ENCODE data around the gene PROSER3. TPM values are rescaled to one million over a fixed set of nuclear protein-coding genes. Genes with fewer than 3 reads are reported as not detected.

Gene PROSER3
- total and polyA plus RNA-seq, 9 of the 15 experiments (the other 6 are each of a cell fraction or from before 2014, with no cell fraction given) = 1.0 to 39.5 (median 5.1) TPM

DNA sequence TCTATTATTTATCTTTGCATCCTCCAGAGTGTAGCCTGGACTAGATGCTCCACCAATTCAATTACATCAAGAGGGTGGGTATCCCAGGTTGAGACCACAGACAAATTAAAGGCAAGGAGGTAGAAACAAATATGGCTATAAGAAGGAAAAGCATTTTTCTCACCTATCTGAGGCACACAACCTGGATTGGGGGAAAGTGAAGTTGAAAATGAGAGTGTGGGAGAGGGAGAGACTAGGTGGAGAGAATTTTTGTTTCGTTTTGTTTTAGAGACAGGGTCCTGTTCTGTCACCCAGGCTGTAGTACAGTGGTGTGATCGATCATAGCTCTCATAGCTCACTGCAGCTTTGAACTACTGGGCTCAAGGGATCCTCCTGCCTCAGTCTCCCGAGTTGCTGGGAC is 60.5 kb downstream of the PROSER3 start (continued):
- TF ChIP-seq, protein P1, sequence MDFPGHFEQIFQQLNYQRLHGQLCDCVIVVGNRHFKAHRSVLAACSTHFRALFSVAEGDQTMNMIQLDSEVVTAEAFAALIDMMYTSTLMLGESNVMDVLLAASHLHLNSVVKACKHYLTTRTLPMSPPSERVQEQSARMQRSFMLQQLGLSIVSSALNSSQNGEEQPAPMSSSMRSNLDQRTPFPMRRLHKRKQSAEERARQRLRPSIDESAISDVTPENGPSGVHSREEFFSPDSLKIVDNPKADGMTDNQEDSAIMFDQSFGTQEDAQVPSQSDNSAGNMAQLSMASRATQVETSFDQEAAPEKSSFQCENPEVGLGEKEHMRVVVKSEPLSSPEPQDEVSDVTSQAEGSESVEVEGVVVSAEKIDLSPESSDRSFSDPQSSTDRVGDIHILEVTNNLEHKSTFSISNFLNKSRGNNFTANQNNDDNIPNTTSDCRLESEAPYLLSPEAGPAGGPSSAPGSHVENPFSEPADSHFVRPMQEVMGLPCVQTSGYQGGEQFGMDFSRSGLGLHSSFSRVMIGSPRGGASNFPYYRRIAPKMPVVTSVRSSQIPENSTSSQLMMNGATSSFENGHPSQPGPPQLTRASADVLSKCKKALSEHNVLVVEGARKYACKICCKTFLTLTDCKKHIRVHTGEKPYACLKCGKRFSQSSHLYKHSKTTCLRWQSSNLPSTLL (IDR thresholded peaks at IDR 0.05) = no peak
- TF ChIP-seq ZNF224 (CRISPR knock-in tag; IDR thresholded peaks at IDR 0.05) = no peak
- TF ChIP-seq, protein P2, sequence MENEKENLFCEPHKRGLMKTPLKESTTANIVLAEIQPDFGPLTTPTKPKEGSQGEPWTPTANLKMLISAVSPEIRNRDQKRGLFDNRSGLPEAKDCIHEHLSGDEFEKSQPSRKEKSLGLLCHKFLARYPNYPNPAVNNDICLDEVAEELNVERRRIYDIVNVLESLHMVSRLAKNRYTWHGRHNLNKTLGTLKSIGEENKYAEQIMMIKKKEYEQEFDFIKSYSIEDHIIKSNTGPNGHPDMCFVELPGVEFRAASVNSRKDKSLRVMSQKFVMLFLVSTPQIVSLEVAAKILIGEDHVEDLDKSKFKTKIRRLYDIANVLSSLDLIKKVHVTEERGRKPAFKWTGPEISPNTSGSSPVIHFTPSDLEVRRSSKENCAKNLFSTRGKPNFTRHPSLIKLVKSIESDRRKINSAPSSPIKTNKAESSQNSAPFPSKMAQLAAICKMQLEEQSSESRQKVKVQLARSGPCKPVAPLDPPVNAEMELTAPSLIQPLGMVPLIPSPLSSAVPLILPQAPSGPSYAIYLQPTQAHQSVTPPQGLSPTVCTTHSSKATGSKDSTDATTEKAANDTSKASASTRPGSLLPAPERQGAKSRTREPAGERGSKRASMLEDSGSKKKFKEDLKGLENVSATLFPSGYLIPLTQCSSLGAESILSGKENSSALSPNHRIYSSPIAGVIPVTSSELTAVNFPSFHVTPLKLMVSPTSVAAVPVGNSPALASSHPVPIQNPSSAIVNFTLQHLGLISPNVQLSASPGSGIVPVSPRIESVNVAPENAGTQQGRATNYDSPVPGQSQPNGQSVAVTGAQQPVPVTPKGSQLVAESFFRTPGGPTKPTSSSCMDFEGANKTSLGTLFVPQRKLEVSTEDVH (IDR thresholded peaks at IDR 0.05; ENCODE audit: low read depth, partially characterized antibody) = no peak
- TF ChIP-seq, protein P3, sequence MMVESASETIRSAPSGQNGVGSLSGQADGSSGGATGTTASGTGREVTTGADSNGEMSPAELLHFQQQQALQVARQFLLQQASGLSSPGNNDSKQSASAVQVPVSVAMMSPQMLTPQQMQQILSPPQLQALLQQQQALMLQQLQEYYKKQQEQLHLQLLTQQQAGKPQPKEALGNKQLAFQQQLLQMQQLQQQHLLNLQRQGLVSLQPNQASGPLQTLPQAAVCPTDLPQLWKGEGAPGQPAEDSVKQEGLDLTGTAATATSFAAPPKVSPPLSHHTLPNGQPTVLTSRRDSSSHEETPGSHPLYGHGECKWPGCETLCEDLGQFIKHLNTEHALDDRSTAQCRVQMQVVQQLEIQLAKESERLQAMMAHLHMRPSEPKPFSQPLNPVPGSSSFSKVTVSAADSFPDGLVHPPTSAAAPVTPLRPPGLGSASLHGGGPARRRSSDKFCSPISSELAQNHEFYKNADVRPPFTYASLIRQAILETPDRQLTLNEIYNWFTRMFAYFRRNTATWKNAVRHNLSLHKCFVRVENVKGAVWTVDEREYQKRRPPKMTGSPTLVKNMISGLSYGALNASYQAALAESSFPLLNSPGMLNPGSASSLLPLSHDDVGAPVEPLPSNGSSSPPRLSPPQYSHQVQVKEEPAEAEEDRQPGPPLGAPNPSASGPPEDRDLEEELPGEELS (CRISPR knock-in tag; IDR thresholded peaks at IDR 0.05; ENCODE audit: borderline replicate concordance) = no peak

Other genes with a start within 250 kb of the PROSER3 start
Only the 7 nearest of the 28 such genes appear.
- 8.1 and 9.0 TPM in 2 replicates for gene KMT2B, start 40.2 kb upstream of the PROSER3 start, total RNA-seq (2014; rRNA removed)
- 2.7 and 4.8 TPM in 2 replicates for gene KMT2B, start 40.2 kb upstream of the PROSER3 start, total RNA-seq (2014; rRNA removed; fragmentation: Illumina TruSeq; extraction: Trizol)
- 6.0 and 6.7 TPM in 2 replicates for gene KMT2B, start 40.2 kb upstream of the PROSER3 start, total RNA-seq (2015; rRNA removed; fragmentation: Illumina TruSeq; extraction: Trizol)
- gene KMT2B, start 40.2 kb upstream of the PROSER3 start, total RNA-seq (2021) = 36.0 and 43.9 TPM in 2 replicates
- 11.0 and 19.1 TPM in 2 replicates for gene KMT2B, start 40.2 kb upstream of the PROSER3 start, polyA plus RNA-seq (2011; rRNA removed)
- 21.5 and 27.8 TPM in 2 replicates for gene KMT2B, start 40.2 kb upstream of the PROSER3 start, polyA plus RNA-seq (2014; fragmentation: Illumina TruSeq; extraction: Trizol)
- 1 to 10 TPM in 1 of 2 experiments, under 1 TPM in 1; 0.63 to 1.3 TPM for gene KMT2B, start 40.2 kb upstream of the PROSER3 start, polyA plus RNA-seq (2014; fragmentation: Nextera tagmentation; extraction: Ambion mirVana)
- 16.4 and 21.9 TPM in 2 replicates for gene KMT2B, start 40.2 kb upstream of the PROSER3 start, polyA plus RNA-seq (2014; rRNA removed)
- gene IGFLR1, start 15.7 kb upstream of the PROSER3 start, total RNA-seq (2014; rRNA removed) = 12.1 and 14.3 TPM in 2 replicates
- gene IGFLR1, start 15.7 kb upstream of the PROSER3 start, total RNA-seq (2014; rRNA removed; fragmentation: Illumina TruSeq; extraction: Trizol) = 1.2 and 3.6 TPM in 2 replicates
- 4.6 and 9.1 TPM in 2 replicates for gene IGFLR1, start 15.7 kb upstream of the PROSER3 start, total RNA-seq (2015; rRNA removed; fragmentation: Illumina TruSeq; extraction: Trizol)
- gene IGFLR1, start 15.7 kb upstream of the PROSER3 start, total RNA-seq (2021) = 7.8 and 12.1 TPM in 2 replicates
- gene IGFLR1, start 15.7 kb upstream of the PROSER3 start, polyA plus RNA-seq (2011; rRNA removed) = 4.0 and 4.2 TPM in 2 replicates
- 6.8 and 9.2 TPM in 2 replicates for gene IGFLR1, start 15.7 kb upstream of the PROSER3 start, polyA plus RNA-seq (2014; fragmentation: Illumina TruSeq; extraction: Trizol)
- 1 to 10 TPM; 1.0 to 2.6 TPM for gene IGFLR1, start 15.7 kb upstream of the PROSER3 start, polyA plus RNA-seq (2014; fragmentation: Nextera tagmentation; extraction: Ambion mirVana)
- gene IGFLR1, start 15.7 kb upstream of the PROSER3 start, polyA plus RNA-seq (2014; rRNA removed) = 11.6 and 15.0 TPM in 2 replicates
- gene U2AF1L4, start 12.8 kb upstream of the PROSER3 start, total RNA-seq (2014; rRNA removed) = 11.3 and 14.0 TPM in 2 replicates
- gene U2AF1L4, start 12.8 kb upstream of the PROSER3 start, total RNA-seq (2014; rRNA removed; fragmentation: Illumina TruSeq; extraction: Trizol) = 6.6 and 8.4 TPM in 2 replicates
- gene U2AF1L4, start 12.8 kb upstream of the PROSER3 start, total RNA-seq (2015; rRNA removed; fragmentation: Illumina TruSeq; extraction: Trizol) = 8.9 and 12.6 TPM in 2 replicates
- gene U2AF1L4, start 12.8 kb upstream of the PROSER3 start, total RNA-seq (2021) = 11.2 and 14.8 TPM in 2 replicates
- gene U2AF1L4, start 12.8 kb upstream of the PROSER3 start, polyA plus RNA-seq (2011; rRNA removed) = 9.5 and 16.9 TPM in 2 replicates
- 14.4 and 16.7 TPM in 2 replicates for gene U2AF1L4, start 12.8 kb upstream of the PROSER3 start, polyA plus RNA-seq (2014; fragmentation: Illumina TruSeq; extraction: Trizol)
- 10 to 100 TPM in 1 of 2 experiments, 1 to 10 TPM in 1; 9.7 to 16.7 TPM for gene U2AF1L4, start 12.8 kb upstream of the PROSER3 start, polyA plus RNA-seq (2014; fragmentation: Nextera tagmentation; extraction: Ambion mirVana)
- gene U2AF1L4, start 12.8 kb upstream of the PROSER3 start, polyA plus RNA-seq (2014; rRNA removed) = 14.4 and 19.5 TPM in 2 replicates
- gene PSENEN, start 12.5 kb upstream of the PROSER3 start, total RNA-seq (2014; rRNA removed) = 42.3 and 49.6 TPM in 2 replicates
- 48.0 and 53.3 TPM in 2 replicates for gene PSENEN, start 12.5 kb upstream of the PROSER3 start, total RNA-seq (2014; rRNA removed; fragmentation: Illumina TruSeq; extraction: Trizol)
- 59.0 and 61.1 TPM in 2 replicates for gene PSENEN, start 12.5 kb upstream of the PROSER3 start, total RNA-seq (2015; rRNA removed; fragmentation: Illumina TruSeq; extraction: Trizol)
- gene PSENEN, start 12.5 kb upstream of the PROSER3 start, total RNA-seq (2021) = 63.1 and 65.7 TPM in 2 replicates
- 29.6 and 34.5 TPM in 2 replicates for gene PSENEN, start 12.5 kb upstream of the PROSER3 start, polyA plus RNA-seq (2011; rRNA removed)
- gene PSENEN, start 12.5 kb upstream of the PROSER3 start, polyA plus RNA-seq (2014; fragmentation: Illumina TruSeq; extraction: Trizol) = 54.2 and 58.6 TPM in 2 replicates
- 100 to 1,000 TPM; 261 to 299 TPM for gene PSENEN, start 12.5 kb upstream of the PROSER3 start, polyA plus RNA-seq (2014; fragmentation: Nextera tagmentation; extraction: Ambion mirVana)
- 76.5 and 79.2 TPM in 2 replicates for gene PSENEN, start 12.5 kb upstream of the PROSER3 start, polyA plus RNA-seq (2014; rRNA removed)
- 7.7 and 10.3 TPM in 2 replicates for gene LIN37, start 9.6 kb upstream of the PROSER3 start, total RNA-seq (2014; rRNA removed)
- 5.0 and 5.7 TPM in 2 replicates for gene LIN37, start 9.6 kb upstream of the PROSER3 start, total RNA-seq (2014; rRNA removed; fragmentation: Illumina TruSeq; extraction: Trizol)
- 8.5 and 8.6 TPM in 2 replicates for gene LIN37, start 9.6 kb upstream of the PROSER3 start, total RNA-seq (2015; rRNA removed; fragmentation: Illumina TruSeq; extraction: Trizol)
- gene LIN37, start 9.6 kb upstream of the PROSER3 start, total RNA-seq (2021) = 9.2 TPM in 2 replicates
- 4.4 and 8.7 TPM in 2 replicates for gene LIN37, start 9.6 kb upstream of the PROSER3 start, polyA plus RNA-seq (2011; rRNA removed)
- 11.5 and 14.4 TPM in 2 replicates for gene LIN37, start 9.6 kb upstream of the PROSER3 start, polyA plus RNA-seq (2014; fragmentation: Illumina TruSeq; extraction: Trizol)
- 1 to 10 TPM; 1.2 to 3.1 TPM for gene LIN37, start 9.6 kb upstream of the PROSER3 start, polyA plus RNA-seq (2014; fragmentation: Nextera tagmentation; extraction: Ambion mirVana)
- gene LIN37, start 9.6 kb upstream of the PROSER3 start, polyA plus RNA-seq (2014; rRNA removed) = 9.0 and 12.5 TPM in 2 replicates
- not detected in 2 replicates for gene HSPB6, start 1.1 kb upstream of the PROSER3 start, total RNA-seq (2014; rRNA removed)
- gene HSPB6, start 1.1 kb upstream of the PROSER3 start, total RNA-seq (2014; rRNA removed; fragmentation: Illumina TruSeq; extraction: Trizol) = not detected in 2 replicates
- not detected in 2 replicates for gene HSPB6, start 1.1 kb upstream of the PROSER3 start, total RNA-seq (2015; rRNA removed; fragmentation: Illumina TruSeq; extraction: Trizol)
- 0.40 and 0.55 TPM in 2 replicates for gene HSPB6, start 1.1 kb upstream of the PROSER3 start, total RNA-seq (2021)
- gene HSPB6, start 1.1 kb upstream of the PROSER3 start, polyA plus RNA-seq (2011; rRNA removed) = 0.05 TPM in 1 of 2 replicates, not detected in the other
- gene HSPB6, start 1.1 kb upstream of the PROSER3 start, polyA plus RNA-seq (2014; fragmentation: Illumina TruSeq; extraction: Trizol) = 0.14 TPM in 1 of 2 replicates, not detected in the other
- gene HSPB6, start 1.1 kb upstream of the PROSER3 start, polyA plus RNA-seq (2014; fragmentation: Nextera tagmentation; extraction: Ambion mirVana) = not detected
- not detected in 2 replicates for gene HSPB6, start 1.1 kb upstream of the PROSER3 start, polyA plus RNA-seq (2014; rRNA removed)
- gene ARHGAP33, start 17.4 kb downstream of the PROSER3 start, total RNA-seq (2014; rRNA removed) = 1.2 and 3.3 TPM in 2 replicates
- 0.41 and 1.0 TPM in 2 replicates for gene ARHGAP33, start 17.4 kb downstream of the PROSER3 start, total RNA-seq (2014; rRNA removed; fragmentation: Illumina TruSeq; extraction: Trizol)
- gene ARHGAP33, start 17.4 kb downstream of the PROSER3 start, total RNA-seq (2015; rRNA removed; fragmentation: Illumina TruSeq; extraction: Trizol) = 1.2 and 1.6 TPM in 2 replicates
- gene ARHGAP33, start 17.4 kb downstream of the PROSER3 start, total RNA-seq (2021) = 13.0 and 26.6 TPM in 2 replicates
- 1.9 and 10.4 TPM in 2 replicates for gene ARHGAP33, start 17.4 kb downstream of the PROSER3 start, polyA plus RNA-seq (2011; rRNA removed)
- 4.9 and 10.3 TPM in 2 replicates for gene ARHGAP33, start 17.4 kb downstream of the PROSER3 start, polyA plus RNA-seq (2014; fragmentation: Illumina TruSeq; extraction: Trizol)
- gene ARHGAP33, start 17.4 kb downstream of the PROSER3 start, polyA plus RNA-seq (2014; fragmentation: Nextera tagmentation; extraction: Ambion mirVana) = under 1 TPM in 1 of 2 experiments, not detected in 1; 0.06 TPM
- gene ARHGAP33, start 17.4 kb downstream of the PROSER3 start, polyA plus RNA-seq (2014; rRNA removed) = 11.1 and 14.9 TPM in 2 replicates

All from K562 (cell line).